PC-9 (cell line): ENCODE data around the gene PLXNC1.

Experiments used
- EZH2 ChIP-seq: fragments of 200-600 bp; sonication (generic); IDR thresholded peaks from 2 replicates; pipeline ENCODE4 v1.8.0; 2017; ENCODE audit warnings: antibody characterized with exemption, low read depth
- TF ChIP-seq, protein P1 (sequence below): fragments of 200-600 bp; sonication (generic); conservative IDR thresholded peaks from 2 replicates; pipeline ENCODE4 v1.6.1; 2017; ENCODE audit warnings: mixed run types, antibody characterized with exemption, mild to moderate bottlenecking, moderate library complexity

DNA sequence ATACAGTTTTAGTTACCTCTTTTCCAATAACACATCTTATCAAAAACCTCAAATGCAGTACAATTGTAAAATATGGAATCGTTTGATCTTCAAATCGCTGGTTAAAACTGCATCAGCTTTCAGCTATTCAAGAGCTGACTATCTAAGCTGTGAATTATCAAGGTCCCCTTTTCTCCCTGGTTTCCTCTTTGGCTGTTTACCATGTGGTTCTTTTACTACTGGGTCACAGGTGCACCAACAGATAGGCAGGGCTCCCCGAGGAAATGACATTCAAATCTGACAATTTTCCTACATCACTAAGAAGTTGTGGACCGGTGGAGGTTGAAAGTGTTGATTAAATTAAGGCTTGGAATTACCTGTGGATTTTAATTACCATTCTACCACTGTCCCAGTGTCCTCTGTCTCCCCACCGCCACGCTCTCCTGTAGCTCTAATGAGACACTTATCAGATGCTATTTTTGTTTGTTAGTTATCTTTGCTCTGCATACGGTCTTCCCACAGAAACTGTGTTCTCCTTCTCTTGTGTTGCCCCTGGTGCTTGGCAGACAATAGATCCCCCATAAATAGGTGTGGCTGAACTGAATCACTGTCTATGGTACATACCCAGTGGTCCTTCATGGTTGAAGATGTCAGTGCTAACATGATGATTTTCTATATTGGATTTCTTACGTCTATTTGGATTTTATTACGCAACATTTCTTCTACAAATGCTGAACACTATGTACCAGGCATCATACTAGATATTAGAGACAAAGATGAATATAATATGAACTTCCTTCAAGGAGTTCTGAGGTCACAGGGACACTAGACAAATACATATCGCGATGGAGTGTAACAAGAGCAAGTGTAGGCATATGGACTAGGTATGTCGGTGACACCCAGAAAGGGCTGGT, 20.9 kb upstream of the PLXNC1 start:
- TF ChIP-seq, protein P1, sequence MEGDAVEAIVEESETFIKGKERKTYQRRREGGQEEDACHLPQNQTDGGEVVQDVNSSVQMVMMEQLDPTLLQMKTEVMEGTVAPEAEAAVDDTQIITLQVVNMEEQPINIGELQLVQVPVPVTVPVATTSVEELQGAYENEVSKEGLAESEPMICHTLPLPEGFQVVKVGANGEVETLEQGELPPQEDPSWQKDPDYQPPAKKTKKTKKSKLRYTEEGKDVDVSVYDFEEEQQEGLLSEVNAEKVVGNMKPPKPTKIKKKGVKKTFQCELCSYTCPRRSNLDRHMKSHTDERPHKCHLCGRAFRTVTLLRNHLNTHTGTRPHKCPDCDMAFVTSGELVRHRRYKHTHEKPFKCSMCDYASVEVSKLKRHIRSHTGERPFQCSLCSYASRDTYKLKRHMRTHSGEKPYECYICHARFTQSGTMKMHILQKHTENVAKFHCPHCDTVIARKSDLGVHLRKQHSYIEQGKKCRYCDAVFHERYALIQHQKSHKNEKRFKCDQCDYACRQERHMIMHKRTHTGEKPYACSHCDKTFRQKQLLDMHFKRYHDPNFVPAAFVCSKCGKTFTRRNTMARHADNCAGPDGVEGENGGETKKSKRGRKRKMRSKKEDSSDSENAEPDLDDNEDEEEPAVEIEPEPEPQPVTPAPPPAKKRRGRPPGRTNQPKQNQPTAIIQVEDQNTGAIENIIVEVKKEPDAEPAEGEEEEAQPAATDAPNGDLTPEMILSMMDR, result no peak
- no peak for TF ChIP-seq EZH2
